MM.1S (cell line): ENCODE data around the gene RSRP1.

ENCODE experiments used
- CTCF ChIP-seq: fragments of 300-600 bp; sonication (generic); IDR thresholded peaks from 2 replicates; pipeline ENCODE4 v1.5.1; 2016; ENCODE audit warnings: antibody characterized with exemption, low read length, mixed read lengths
- EZH2 ChIP-seq: fragments of 300-600 bp; sonication (generic); optimal IDR thresholded peaks from 2 replicates; pipeline ENCODE3; 2017; ENCODE audit warnings: low read depth, mild to moderate bottlenecking, antibody characterized with exemption, low read length, mixed read lengths

- TF ChIP-seq CTCF = no peak
- TF ChIP-seq EZH2 = no peak
Observed at GRCh38 chr1:25194572-25195020, 52.7 kb downstream of the RSRP1 start.
